ENCODE measurements around the gene P2RX5.
"Not testable (repeated sequence)": the region's sequence is repeated elsewhere in the genome, so short reads cannot be mapped to it uniquely, and the experiment has no call there.

P2RX5 gene, protein sequence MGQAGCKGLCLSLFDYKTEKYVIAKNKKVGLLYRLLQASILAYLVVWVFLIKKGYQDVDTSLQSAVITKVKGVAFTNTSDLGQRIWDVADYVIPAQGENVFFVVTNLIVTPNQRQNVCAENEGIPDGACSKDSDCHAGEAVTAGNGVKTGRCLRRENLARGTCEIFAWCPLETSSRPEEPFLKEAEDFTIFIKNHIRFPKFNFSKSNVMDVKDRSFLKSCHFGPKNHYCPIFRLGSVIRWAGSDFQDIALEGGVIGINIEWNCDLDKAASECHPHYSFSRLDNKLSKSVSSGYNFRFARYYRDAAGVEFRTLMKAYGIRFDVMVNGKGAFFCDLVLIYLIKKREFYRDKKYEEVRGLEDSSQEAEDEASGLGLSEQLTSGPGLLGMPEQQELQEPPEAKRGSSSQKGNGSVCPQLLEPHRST

DNA sequence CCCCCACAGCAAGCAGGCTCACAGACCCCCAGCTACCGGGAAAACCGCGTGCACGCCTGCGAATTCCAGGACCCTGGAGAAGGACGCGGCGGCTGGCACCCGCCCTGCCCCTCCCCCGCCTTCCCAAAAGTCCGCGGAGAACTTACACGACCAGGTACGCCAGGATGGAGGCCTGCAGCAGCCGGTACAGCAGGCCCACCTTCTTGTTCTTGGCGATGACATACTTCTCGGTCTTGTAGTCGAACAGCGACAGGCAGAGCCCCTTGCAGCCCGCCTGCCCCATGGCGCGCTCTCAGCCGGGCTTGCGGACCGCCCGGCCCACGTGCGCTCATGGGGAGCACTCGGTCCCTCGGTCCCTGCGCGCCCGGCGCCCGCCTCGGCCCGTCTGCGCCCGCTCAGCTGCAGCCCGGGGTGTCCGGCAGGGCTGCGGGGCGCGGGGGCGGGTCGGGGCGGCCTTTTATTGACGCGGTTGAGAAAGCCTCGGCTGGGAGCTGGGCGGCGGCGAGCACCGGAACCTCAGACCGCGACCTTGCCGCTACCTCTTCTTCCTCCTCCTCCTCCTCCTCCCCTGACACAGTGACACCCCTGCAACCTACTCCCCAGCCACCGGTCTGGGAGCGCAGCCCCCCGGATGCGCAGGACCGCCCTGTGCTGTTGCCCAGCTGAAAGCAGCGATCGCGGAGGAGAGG is at the start of gene P2RX5:
Gene P2RX5 (minus strand): TSS at position 433 of the 689 bp plus-strand sequence. CDS start 150 bp downstream, at position 283.
- DNase-seq = no peak

DNA sequence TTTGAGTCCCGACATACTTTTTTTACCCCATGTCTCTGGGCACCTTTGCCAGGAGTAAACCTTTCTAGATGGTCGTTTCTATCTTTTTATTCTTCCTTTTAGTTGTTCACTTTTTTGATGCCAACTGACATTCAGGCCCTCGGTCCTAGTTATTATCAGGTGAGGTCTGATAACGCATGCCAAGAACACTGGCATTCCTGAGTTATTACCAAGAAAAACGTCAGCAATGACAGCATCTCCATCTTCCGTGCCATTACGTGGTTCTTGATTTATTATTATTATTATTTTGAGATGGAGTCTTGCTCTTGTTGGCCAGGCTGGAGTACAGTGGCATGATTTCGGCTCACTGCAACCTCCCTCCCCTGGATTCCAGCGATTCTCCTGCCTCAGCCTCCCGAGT is 49.1 kb upstream of the P2RX5 start:
- DNase-seq = no peak

DNA sequence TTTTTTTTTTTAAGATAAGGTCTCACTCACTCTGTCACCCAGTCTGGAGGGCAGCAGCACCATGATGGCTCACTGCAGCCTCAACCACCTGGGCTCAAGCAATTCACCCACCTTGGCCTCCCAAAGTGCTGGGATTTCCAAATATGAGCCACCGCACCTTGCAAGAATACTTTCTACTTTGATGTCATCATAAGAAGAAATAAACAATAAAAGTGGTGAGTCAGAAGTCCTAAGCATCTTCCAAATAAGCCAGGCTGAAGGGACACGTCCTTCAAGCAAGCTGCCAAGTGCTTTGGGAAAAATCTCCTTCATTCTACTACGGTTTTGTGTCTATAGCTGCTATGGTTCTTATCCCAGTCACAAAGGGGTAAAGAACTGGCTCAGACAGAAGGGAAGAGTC is 48.1 kb upstream of the P2RX5 start:
- no peak for DNase-seq

DNA sequence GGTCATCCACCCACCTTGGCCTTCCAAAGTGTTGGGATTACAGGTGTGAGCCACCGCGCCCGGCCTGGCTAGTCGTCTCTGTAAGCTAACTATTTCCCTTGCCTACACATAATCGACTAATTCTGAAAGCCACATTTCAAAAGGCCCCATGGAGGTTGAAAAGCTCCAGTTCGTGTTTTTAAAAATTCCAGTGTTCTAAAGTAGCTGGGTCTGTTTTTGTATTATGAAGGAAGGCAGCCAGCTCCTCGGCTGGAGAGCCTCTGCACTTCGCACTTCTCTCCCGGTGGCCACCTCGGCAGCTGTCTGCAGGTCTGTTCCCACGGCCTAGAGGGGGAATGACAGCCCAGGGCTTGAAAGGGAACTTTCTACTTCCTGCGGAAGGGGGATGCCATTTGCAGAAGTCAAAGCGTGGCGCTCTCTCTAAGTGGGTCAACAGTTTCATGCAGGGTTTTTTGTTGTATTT is 44.7 kb upstream of the P2RX5 start:
- DNase-seq = no peak

DNA sequence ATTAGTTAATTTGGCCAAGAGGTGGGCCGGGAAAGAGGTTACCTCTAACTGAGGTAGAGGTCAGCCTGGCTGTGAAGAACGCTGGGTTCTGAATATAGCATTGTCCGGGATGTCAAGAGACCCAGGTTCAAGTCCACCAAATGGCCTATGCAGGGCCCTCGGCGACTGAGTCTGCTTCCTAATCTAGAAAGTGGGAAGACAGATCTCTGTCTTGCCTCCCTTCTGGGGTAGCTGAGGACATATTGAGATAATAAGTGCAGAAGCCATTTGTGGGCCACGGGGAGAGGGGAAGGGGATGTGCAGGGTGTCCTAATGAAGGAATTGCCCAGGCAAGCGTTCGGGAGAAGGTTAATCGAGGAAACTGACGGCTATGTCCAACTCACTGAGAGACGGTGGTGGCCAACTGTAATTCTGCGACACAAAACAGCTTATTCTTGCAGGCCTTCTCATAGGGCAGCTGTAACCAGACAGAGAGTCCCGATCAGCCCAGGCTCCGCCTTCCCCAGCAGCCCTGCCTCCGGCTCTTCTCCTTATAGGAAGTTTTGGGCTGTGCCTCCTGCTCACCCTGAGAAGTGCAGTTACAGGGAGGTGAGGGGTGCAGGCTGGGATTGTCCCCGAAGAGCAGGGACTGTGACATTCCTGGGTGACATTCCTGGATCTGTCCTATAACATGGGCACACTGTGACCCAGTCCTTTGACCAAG is 43.6 kb upstream of the P2RX5 start:
- DNase-seq = no peak

DNA sequence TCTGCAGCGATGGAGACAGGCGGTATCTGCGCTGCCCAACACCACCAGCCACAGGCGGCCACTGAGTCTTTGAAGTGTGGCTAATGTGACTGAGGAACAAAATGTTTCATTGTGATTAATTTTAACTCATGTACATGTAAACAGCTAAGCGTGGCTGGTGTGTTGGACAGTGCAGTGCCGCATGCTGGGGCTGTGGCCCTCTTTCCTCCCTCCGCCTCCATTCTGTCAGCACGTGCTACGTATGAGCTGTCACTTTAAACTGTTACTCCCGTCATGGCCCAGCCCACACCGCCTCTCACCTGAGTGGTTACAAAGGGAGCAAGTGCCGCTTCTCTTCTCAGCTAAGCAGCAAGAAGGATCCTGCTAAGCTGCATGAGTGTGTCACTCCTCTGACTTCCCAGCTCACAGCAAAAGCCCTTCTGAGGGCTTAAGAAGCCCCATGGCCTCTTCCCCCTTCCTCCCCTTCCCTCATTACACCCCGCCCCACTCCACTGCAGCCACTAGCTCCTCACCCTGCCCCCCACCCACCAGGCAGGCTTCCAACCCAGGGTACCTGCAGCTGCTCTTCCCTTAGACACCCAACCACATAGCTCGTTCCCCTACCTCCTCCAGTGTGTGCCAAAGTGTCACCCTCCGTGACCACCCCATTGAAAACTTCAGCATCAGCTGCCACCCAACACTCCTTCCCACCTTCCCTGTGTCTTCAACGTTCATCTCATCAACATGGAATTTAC is 42.8 kb upstream of the P2RX5 start:
- DNase-seq = no peak

DNA sequence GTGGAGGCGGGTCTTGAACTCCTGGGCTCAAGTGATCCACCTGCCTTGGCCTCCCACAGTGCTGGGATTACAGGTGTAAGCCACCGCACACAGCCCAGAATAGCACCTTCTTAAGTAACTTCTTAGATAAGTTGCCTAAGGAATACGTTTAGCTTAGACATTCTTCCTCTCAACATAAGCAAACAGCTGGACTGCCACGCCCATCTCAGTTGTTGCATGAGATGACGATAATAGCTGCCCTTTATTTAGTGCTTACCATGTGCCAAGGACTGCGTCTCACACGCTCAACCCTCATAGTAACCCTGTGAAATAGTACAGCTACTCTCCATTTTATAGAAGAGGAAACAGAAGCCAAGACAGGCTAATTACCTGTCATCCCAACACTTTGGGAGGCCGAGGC is 39.6 kb upstream of the P2RX5 start:
- DNase-seq = no peak

DNA sequence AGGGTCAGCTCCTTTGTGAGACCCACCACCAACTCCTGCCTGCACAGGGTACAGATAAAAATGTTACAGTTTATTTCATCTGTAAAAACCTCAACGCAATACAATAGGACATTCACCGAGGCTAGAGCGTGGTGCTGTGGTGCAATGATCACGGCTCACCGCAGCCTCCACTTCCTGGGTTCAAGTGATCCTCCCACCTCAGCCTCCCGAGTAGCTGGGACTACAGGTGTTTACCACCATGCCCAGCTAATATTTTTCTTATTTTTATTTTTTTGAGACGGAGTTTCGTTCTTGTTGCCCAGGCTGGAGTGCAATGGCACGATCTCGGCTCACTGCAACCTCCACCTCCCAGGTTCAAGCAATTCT is 38.9 kb upstream of the P2RX5 start:
- DNase-seq = not testable (repeated sequence)

DNA sequence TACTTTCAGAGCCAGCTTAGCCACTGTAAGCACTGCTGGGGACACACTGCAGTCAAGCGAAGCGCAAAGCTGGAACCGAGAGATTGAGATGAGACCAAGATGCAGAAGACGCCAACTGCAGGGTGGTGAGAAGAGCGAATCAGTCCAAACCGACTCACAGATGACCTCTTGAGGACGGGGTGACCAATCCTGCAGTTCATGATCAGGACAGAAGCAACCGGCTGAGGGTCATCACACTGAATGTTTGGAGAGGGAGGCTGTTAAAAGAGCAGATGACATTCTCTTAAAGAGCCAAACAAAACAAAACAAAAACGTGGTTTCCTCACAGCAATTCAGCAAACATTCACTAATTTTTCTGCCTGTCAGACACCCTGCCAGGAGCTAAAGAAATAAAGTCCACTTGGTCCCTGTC is 36.3 kb upstream of the P2RX5 start:
- DNase-seq = no peak

DNA sequence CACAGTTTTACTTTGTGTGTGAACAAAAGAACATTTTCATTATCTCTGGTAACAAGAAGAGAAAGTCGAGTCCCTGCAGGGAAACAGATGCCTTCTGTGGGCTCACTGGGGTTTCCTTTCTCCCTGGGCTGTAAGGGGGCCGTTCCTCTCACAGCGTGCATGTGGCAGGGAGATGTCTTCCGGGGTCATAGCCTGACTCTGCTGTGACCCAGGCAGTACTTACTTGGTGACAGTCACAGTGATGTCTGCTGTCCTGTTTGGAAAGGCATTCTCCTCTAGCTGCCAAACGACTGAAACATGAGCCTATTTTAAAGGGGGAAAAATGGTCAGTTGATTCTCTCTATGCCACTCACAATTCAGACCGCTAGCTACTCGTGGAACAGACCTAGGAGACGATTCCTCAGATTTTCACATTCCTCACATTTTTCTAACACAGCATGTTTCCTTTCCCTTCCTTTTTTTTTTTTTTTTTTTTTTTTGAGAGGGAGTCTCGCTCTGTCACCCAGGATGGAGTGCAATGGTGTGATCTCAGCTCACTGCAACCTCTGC is 35.0 kb upstream of the P2RX5 start:
- DNase-seq = no peak

DNA sequence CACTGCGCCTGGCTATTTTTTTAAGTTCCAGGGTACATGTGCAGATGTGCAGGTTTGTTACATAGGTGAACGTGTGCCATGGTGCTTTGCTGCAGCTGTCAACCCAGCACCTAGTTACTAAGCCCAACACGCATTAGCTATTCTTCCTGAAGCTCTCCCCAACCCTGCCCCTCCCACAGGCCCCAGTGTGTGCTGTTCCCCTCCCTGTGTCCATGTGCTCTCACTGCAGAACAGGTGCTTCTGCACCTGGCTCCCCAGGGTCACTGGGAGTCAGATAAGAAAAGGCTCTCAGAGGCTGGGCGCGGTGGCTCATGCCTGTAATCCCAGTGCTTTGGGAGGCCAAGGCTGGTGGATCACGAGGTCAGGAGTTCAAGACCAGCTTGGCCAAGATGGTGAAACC is 33.9 kb upstream of the P2RX5 start:
- DNase-seq = no peak

DNA sequence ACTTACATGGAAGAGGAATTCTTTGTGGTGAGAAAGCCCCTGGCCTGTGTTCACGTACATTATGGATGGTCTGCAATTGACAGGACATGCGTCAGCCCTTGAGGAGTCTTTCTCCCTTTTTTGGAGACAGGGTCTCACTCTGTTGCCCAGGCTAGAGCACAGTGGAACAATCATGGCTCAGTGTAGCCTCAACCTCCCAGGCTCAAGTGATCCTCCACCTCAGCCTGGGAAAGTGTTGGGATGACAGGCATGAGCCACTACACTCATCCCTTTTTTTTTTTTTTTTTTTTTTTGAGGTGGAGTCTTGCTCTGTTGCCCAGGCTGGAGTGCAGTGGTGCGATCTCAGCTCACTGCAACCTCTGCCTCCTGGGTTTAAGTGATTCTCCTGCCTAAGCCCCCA is 32.1 kb upstream of the P2RX5 start:
- DNase-seq = not testable (repeated sequence)

DNA sequence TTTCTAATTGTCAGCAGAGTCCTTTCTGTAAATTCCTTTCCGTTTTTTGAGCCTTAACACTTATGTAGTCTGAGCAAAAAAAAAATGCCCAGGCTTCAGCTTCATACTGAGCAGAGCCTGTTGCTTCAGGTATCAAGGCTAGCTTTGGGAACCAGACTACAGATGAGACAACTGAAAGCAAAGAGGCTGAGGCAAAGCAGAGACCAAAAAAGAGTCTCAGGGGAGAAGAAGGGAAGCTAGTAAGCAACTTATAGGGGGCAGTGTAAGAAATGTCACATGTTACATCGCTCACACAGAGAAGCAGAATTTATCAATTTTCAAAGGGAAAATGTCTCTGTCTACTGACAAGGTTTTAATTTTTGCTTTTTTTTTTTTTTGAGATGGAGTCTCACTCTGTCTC is 31.1 kb upstream of the P2RX5 start:
- DNase-seq = no peak

DNA sequence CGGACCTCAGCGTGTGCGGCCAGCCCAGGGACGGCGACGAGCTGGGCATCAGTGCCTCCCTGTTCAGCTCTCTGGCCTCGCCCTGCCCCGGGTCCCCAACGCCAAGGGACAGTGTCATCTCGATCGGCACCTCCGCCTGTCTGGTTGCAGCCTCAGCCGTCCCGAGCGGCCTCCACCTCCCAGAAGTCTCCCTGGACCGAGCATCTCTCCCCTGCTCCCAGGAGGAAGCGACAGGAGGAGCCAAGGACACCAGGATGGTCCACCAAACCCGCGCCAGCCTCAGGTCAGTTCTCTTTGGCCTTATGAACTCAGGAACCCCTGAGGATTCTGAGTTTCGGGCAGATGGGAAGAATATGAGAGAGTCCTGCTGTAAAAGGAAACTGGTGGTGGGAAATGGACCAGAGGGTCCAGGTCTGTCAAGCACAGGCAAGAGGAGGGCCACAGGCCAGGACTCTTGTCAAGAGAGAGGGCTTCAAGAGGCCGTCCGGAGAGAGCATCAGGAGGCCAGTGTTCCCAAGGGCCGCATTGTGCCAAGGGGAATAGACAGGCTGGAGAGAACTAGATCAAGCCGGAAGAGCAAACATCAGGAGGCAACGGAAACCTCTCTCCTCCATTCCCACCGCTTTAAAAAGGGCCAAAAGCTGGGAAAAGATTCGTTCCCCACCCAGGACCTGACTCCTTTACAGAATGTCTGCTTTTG is 28.6 kb upstream of the P2RX5 start:
- DNase-seq = no peak

DNA sequence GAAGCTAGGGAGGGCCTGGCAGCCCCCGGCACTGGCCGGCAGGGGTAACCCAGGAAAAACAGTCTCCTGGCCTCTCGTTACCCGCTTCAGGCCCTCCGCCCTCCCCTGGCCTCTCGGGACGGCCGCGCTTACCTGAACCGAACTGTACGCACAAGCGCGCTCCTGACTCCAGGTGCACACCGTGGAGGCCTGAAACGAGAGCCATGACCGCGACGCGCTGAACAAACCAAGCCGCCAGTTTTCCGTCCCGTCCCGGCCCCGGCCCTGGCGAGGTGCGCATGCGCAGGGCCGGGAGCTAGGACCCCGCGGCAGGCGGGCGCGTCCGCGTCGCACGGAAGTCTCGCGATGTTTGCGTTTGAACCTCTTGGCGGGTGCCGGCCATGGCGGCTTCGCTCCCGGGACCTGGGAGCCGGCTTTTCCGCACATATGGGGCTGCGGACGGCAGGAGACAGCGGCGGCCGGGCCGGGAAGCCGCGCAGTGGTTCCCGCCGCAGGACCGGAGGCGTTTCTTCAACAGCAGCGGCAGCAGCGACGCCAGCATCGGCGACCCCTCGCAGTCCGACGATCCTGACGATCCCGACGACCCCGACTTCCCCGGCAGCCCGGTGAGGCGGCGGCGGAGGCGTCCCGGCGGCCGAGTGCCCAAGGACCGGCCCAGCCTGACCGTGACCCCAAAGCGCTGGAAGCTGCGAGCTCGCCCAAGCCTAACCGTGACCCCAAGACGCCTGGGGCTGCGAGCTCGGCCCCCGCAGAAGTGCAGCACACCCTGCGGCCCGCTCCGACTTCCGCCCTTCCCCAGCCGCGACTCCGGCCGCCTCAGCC is 27.8 kb upstream of the P2RX5 start, which contains the start of gene HASPIN:
Gene HASPIN (plus strand): TSS at position 348 of the 822 bp plus-strand sequence. CDS start 33 bp downstream, at position 381.
- DNase-seq = peak; percentile 65

DNA sequence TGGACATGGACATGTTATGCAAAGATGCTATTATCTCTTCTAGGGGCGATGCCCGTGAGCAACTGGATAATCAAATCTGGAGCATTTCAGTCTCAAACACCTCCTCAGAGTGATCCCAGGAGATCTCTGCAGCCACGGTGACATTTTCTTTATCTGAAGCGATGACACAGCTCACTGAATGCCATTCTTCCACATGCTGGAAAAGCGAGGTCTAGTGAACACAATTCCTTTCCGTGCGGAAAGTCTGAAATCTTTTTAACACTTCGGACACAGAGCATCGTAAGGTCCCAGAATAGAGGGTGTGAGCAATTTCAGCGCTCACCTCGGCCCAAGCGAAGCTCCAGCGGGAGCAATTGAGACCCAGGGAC is 27.2 kb upstream of the P2RX5 start:
- no peak for DNase-seq

DNA sequence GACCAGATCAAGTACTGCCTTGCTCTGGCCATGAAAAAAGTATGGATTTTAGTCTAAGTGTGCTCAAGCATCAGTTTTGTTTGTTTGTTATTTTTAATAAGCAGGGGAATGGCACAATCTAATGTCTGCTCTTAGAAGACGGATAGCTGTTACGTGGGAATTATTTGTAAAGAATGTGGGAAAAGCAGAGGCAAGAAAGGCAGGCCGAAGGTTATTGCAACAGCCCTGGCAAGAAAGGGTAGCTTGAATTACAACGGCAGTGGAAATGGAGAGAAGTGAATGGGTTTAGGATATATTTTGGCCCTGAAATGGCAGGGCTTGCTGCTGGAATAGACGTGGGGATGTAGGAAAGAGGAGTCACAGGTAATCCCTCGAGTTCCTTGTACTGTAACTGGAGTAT is 26.8 kb upstream of the P2RX5 start:
- DNase-seq = no peak

DNA sequence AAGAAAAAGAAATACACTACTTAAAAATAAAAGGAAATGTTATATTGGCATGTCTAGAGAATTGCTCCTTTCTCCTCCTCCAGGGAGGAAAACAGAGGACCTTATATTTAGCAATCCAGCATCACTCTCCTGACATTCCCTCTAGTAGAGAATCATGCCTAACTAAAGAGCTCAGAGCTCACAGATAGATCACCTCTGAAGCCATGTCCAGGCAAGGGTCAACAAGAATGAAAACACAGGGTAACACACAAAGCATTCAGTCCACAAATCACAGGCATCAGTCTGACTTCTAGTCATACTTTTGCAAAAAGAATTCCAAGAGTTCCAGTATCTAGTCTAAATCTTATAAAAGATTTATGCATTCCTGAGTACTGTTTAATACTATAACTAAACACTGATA is 23.3 kb upstream of the P2RX5 start:
- no peak for DNase-seq

DNA sequence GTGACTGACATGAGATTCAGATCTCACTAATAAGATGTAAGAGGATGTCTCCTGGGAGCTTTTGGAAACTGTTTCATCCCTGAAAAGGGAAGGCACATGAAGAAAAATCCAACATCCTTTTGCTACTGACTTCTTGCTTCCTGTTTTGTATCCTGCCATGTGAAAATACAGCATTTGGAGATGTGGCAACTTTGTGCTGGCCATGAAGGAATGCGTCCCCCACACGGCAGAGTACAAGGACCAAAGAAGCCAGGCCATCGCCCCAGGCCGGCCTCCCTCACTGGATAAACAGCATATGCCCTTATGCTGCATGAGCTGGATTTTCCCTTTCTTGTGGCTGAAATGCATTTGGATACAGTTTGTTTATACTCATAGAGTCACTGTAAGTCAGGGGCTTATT is 22.2 kb upstream of the P2RX5 start:
- DNase-seq = no peak

DNA sequence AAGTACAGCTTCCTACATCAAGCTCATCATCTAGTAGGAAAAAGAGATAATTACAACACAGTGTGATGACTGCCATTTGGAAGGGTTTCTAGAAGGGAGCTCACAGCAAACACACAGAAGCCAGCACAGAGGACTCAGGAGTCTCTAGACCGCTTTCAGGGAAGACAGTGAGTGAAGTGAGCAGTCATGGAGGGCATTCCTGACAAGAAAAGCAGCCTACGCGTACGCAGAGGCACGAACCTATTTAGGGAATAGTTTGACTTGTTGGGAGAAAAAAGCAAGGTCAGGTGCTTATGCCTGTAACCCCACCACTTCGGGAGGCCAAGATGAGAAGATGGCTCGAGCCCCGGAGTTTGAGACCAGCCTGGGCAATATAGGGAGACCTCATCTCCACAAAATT is 19.3 kb upstream of the P2RX5 start:
- DNase-seq = no peak

DNA sequence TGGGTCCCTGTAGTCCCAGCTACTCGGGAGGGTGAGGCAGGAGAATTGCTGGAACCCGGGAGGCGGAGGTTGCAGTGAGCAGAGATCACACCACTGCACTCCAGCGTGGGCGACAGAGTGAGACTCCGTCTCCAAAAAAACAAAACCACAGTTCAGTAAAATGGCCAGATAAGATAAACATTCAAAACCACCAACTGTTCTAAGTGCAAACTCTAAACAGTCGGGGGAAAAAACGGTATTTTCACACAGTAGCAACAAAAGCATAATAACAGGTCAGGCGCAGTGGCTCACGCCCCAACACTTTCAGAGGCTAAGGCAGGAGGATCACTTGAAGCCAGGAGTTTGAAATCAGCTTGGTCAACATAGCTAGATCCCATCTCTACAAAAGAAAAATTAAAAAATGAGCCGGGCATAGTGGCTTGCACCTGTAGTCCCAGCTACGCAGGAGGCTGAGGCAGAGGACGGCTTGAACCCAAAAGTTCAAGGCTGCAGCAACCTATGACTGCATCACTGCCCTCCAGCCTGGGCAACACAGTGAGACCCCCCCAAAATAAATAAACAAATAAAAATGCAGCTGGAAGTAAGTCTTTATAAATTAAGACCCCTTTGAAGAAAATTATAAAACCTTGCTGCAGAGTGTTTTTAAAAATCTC is 17.0 kb upstream of the P2RX5 start:
- no peak for DNase-seq

All from KG1 (cell line).